Testis (tissue), 3 donors: ENCODE results near the gene SOCS2. TPM values are rescaled to one million over a fixed set of nuclear protein-coding genes. Genes with fewer than 3 reads are reported as not detected.

ENCODE experiments used
- DNase-seq: peaks from one replicate; pipeline ENCODE4 v3.0.0-alpha.2; 2019
- H3K27ac ChIP-seq, 2 donors: fragments of 200-600 bp; sonication (generic); one replicate each; pipeline ENCODE4 v1.5.1; 2019
- H3K27me3 ChIP-seq: fragments of 200-600 bp; sonication (generic); one replicate; pipeline ENCODE4 v1.5.1; 2019
- H3K36me3 ChIP-seq: fragments of 200-600 bp; sonication (generic); one replicate; pipeline ENCODE4 v1.5.1; 2017; ENCODE audit warnings: low read depth; ENCODE audit errors: missing control alignments
- H3K4me1 ChIP-seq: fragments of 200-600 bp; sonication (generic); one replicate; pipeline ENCODE4 v1.5.1; 2019
- H3K4me3 ChIP-seq, 2 donors: fragments of 200-600 bp; sonication (generic); one replicate each; pipeline ENCODE4 v1.5.1; 2017 to 2019
- H3K9me3 ChIP-seq: fragments of 200-600 bp; sonication (generic); one replicate; pipeline ENCODE4 v1.5.1; 2017
- CTCF ChIP-seq, 3 experiments: fragments of 450-650 bp in 2 of 3; fragments of 200-600 bp in 1 of 3; sonication (generic) in 1 of 3; IDR thresholded peaks; one replicate each; pipeline ENCODE4 v1.5.1; 2016 to 2019; ENCODE audit warnings: antibody characterized with exemption in 3 of 3, mild to moderate bottlenecking in 2 of 3, moderate library complexity in 1 of 3
- POLR2A ChIP-seq: fragments of 450-650 bp; IDR thresholded peaks from one replicate; pipeline ENCODE4 v1.6.1; 2017; ENCODE audit warnings: antibody characterized with exemption, mild to moderate bottlenecking, moderate library complexity
- WGBS, 2 donors: methylation state at CpG; one replicate each; pipeline ENCODE4 v1.1.5; 2018; 5-methylcytosine and 5-hydroxymethylcytosine counted together
- intact Hi-C: fragments of 100-400 bp; cut with DNase I; formaldehyde crosslinking; loops from one replicate; pipeline ENCODE4 v1.15.1; 2023; ENCODE audit warnings: low total_unique reads
- polyA plus RNA-seq: library from polyadenylated mRNA; stranded (reverse); fragments of 350-450 nt; fragmentation: Illumina TruSeq; extraction: RNeasy Lipid Tissue Mini Kit (QIAGEN cat#74804); gene quantifications from one replicate; pipeline ENCODE4 v1.2.3, GENCODE V29; 2014; ENCODE audit warnings: low read depth, low replicate concordance; ENCODE audit not compliant: insufficient read depth
- total RNA-seq, 2 donors: library from RNA; depleted of rRNA; stranded (reverse); fragments of >200 nt; gene quantifications; one replicate each; pipeline ENCODE4 v1.2.3, GENCODE V29; 2016

The SOCS2 gene
- total and polyA plus RNA-seq, 3 donors from 2014 or later, result 19.3 to 25.4 (median 24.1) TPM

GRCh38 chr12:93580682-93581081 lies 8.2 kb downstream of the SOCS2 start:
- no peaks in the 10 kb centered on the region for H3K36me3 ChIP-seq
- intact Hi-C loops, result no loop called here
- DNase-seq, result no peak
- peak overlapping the region in 1 of 2 donors; percentile 44 for H3K27ac ChIP-seq
- H3K4me3 ChIP-seq, result no peak overlapping the region
- H3K9me3 ChIP-seq, result no peaks in the 10 kb centered on the region
- no peaks in the 10 kb centered on the region for H3K27me3 ChIP-seq
- H3K4me1 ChIP-seq, result no peaks in the 10 kb centered on the region
- TF ChIP-seq CTCF (IDR thresholded peaks at IDR 0.05), result no peak
- TF ChIP-seq POLR2A, result no peak

GRCh38 chr12:93581370-93581769 lies 8.9 kb downstream of the SOCS2 start:
- Histone ChIP-seq H3K4me3 (no peak overlapping the region), H3K36me3 (no peaks in the 10 kb centered on the region), H3K27me3 (no peaks in the 10 kb centered on the region), H3K27ac (no peak overlapping the region), H3K9me3 (no peaks in the 10 kb centered on the region), H3K4me1 (no peaks in the 10 kb centered on the region)
- WGBS, 2 donors, result 68 to 73% methylated on average over 2 of the region's 2 CpGs
- intact Hi-C loops, result no loop called here
- DNase-seq, result no peak
- no peak for TF ChIP-seq POLR2A
- no peak for TF ChIP-seq CTCF (IDR thresholded peaks at IDR 0.05)

DNA sequence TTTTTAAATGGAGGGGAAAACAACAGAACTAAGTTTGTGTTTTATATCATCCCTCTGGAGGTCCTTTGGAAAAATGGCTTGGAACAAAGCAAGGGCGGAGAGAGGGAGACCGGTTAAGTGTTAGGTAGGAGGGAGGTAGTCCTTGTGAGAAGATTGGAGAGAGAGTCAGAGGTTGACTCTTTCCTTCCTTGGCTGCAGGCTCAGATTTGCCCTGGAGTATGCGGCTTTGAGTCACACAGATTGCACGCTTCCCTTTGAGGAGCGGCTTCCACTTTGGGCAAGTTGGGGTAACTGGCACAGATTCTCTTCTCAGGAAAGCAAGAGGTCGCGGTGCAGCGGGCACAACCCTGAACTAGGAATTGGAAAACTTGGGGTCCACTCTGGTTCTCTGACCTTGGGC lies 9.9 kb downstream of the SOCS2 start:
- Histone ChIP-seq H3K27ac (no peak overlapping the region), H3K4me3 (no peak overlapping the region), H3K9me3 (no peaks in the 10 kb centered on the region), H3K36me3 (no peaks in the 10 kb centered on the region), H3K27me3 (no peaks in the 10 kb centered on the region), H3K4me1 (no peaks in the 10 kb centered on the region)
- no peak for DNase-seq
- intact Hi-C loops, result no loop called here
- TF ChIP-seq POLR2A, result no peak
- no peak for TF ChIP-seq CTCF (IDR thresholded peaks at IDR 0.05)
- WGBS, 2 donors, result 90 to 91% methylated on average over 8 of the region's 8 CpGs

GRCh38 chr12:93583627-93584392 lies 11.3 kb downstream of the SOCS2 start:
- intact Hi-C loops, result no loop called here
- no peak overlapping the region for H3K4me3 ChIP-seq
- H3K4me1 ChIP-seq, result no peaks in the 10 kb centered on the region
- no peaks in the 10 kb centered on the region for H3K9me3 ChIP-seq
- TF ChIP-seq POLR2A, result no peak
- TF ChIP-seq CTCF (IDR thresholded peaks at IDR 0.05), result no peak
- H3K36me3 ChIP-seq, result no peaks in the 10 kb centered on the region
- 91 to 93% methylated on average over 5 of the region's 5 CpGs for WGBS, 2 donors
- DNase-seq, result no peak
- no peaks in the 10 kb centered on the region for H3K27me3 ChIP-seq
- no peak overlapping the region for H3K27ac ChIP-seq

- Histone ChIP-seq H3K4me1 (no peaks in the 10 kb centered on the region), H3K27me3 (no peaks in the 10 kb centered on the region), H3K9me3 (no peaks in the 10 kb centered on the region), H3K4me3 (no peak overlapping the region), H3K27ac (no peak overlapping the region), H3K36me3 (no peaks in the 10 kb centered on the region)
- intact Hi-C loops, result no loop called here
- WGBS, 2 donors, result 84 to 89% methylated on average over 2 of the region's 2 CpGs
- DNase-seq, result no peak
- TF ChIP-seq POLR2A (no peak), CTCF (IDR thresholded peaks at IDR 0.05) (no peak)
Measured at GRCh38 chr12:93585247-93585646, 12.8 kb downstream of the SOCS2 start.
